Natural killer cell (primary cell): ENCODE data around the gene RANBP17. TPM values are rescaled to one million over a fixed set of nuclear protein-coding genes. Genes with fewer than 3 reads are reported as not detected.
A peak's percentile ranks its signal among the peaks of the same experiment; 100 is the strongest.

Experiments used
- ATAC-seq, 3 donors: fragments of 150-1000 bp in 2 of 3; fragments of 200-7000 bp in 1 of 3; cut with Tn5 transposase; 1 replicate in 1 of 3; 2 replicates in 2 of 3; pipeline ENCODE4 v1.10.0; 2021; ENCODE audit warnings: mild to moderate bottlenecking in 2 of 3, moderate library complexity in 2 of 3
- DNase-seq, 2 donors: peaks; one replicate each; pipeline versions ENCODE4 v3.0.0 to v3.0.0-alpha.2; 2013 to 2021; ENCODE audit warnings: mixed read lengths in 1 of 2
- H3K27ac ChIP-seq: one replicate; pipeline ENCODE4 v1.5.1; 2013; ENCODE audit warnings: mild to moderate bottlenecking, low read length
- H3K27me3 ChIP-seq: one replicate; pipeline ENCODE4 v1.6.1; 2013; ENCODE audit warnings: low read length; ENCODE audit not compliant: control insufficient read depth, insufficient read depth
- H3K36me3 ChIP-seq: one replicate; pipeline ENCODE4 v1.6.1; 2013; ENCODE audit warnings: low read length; ENCODE audit not compliant: control insufficient read depth, insufficient read depth
- H3K4me1 ChIP-seq: one replicate; pipeline ENCODE4 v1.6.1; 2013; ENCODE audit warnings: low read length; ENCODE audit not compliant: control insufficient read depth, insufficient read depth
- H3K4me3 ChIP-seq: one replicate; pipeline ENCODE4 v1.5.1; 2013; ENCODE audit warnings: low read length
- H3K9me3 ChIP-seq: one replicate; pipeline ENCODE4 v1.6.1; 2013; ENCODE audit warnings: low read length; ENCODE audit not compliant: control insufficient read depth, insufficient read depth
- H3K27ac Mint-ChIP-seq, 2 donors: one replicate each; pipeline ENCODE4 v1.8.0; 2022; ENCODE audit warnings: mild to moderate bottlenecking in 2 of 2, mixed read lengths in 2 of 2, moderate library complexity in 1 of 2
- H3K27me3 Mint-ChIP-seq, 2 donors: one replicate each; pipeline ENCODE4 v1.8.0; 2022; ENCODE audit warnings: low read depth in 2 of 2, mixed read lengths in 2 of 2
- H3K36me3 Mint-ChIP-seq: one replicate; pipeline ENCODE4 v1.8.0; 2022; ENCODE audit warnings: mixed read lengths
- H3K4me1 Mint-ChIP-seq, 2 donors: one replicate each; pipeline ENCODE4 v1.8.0; 2022; ENCODE audit warnings: mixed read lengths in 2 of 2
- H3K4me3 Mint-ChIP-seq: one replicate; pipeline ENCODE4 v1.8.0; 2022; ENCODE audit warnings: mild to moderate bottlenecking, moderate library complexity, mixed read lengths
- H3K9me3 Mint-ChIP-seq, 2 donors: one replicate each; pipeline ENCODE4 v1.8.0; 2022; ENCODE audit warnings: mixed read lengths in 2 of 2
- CTCF ChIP-seq: fragments of 200-600 bp; IDR thresholded peaks from one replicate; pipeline ENCODE4 v1.8.0; 2022; ENCODE audit warnings: antibody characterized with exemption
- WGBS: methylation state at CpG from one replicate; pipeline ENCODE4 v1.1.7; 2013; ENCODE audit warnings: missing lambda C conversion rate; ENCODE audit not compliant: insufficient coverage; 5-methylcytosine and 5-hydroxymethylcytosine counted together
- intact Hi-C: fragments of 100-400 bp; cut with micrococcal nuclease; formaldehyde crosslinking; loops from one replicate; pipeline ENCODE4 v1.14.2; 2022
- total RNA-seq, 4 donors: library from RNA; stranded (reverse); fragments of 120-200 nt in 1 of 4; gene quantifications; one replicate each; pipeline versions ENCODE4 v1.2.3 to v1.2.4, GENCODE V29; 2013 to 2022

RANBP17 gene
- 10 to 100 TPM; 11.2 to 15.0 (median 12.6) TPM for total RNA-seq
- total RNA-seq (2013), result 13.5 TPM

- H3K9me3 ChIP-seq, result peaks cover 6% of the 10 kb centered on the region
- no peak for TF ChIP-seq CTCF
- ATAC-seq (peak; percentile 94 to 95 (median 94)), DNase-seq (peak; percentile 1 to 59)
- intact Hi-C loops, result no loop called here
- Mint-ChIP-seq H3K4me1 (peaks cover 21 to 23% of the 10 kb centered on the region in 2 donors), H3K27ac (peak within 1 kb of the TSS; percentile 46 to 50), H3K9me3 (peaks cover 11 to 17% of the 10 kb centered on the region in 2 donors), H3K27me3 (peaks cover 0 to 14% of the 10 kb centered on the region in 2 donors), H3K4me3 (peak within 1 kb of the TSS; percentile 88), H3K36me3 (peaks cover 14% of the 10 kb centered on the region)
- H3K4me1 ChIP-seq, result peaks cover 4% of the 10 kb centered on the region
- 6% methylated on average over 97 of the region's 102 CpGs for WGBS
- peak within 1 kb of the TSS; percentile 36 for H3K4me3 ChIP-seq
- H3K27me3 ChIP-seq, result no peaks in the 10 kb centered on the region
- H3K27ac ChIP-seq, result no peak within 1 kb of the TSS
- no peaks in the 10 kb centered on the region for H3K36me3 ChIP-seq
These were observed at the start of gene RANBP17 for GRCh38 chr5:170861917-170862766. RANBP17 (plus strand) TSS chr5:170862018.

DNA sequence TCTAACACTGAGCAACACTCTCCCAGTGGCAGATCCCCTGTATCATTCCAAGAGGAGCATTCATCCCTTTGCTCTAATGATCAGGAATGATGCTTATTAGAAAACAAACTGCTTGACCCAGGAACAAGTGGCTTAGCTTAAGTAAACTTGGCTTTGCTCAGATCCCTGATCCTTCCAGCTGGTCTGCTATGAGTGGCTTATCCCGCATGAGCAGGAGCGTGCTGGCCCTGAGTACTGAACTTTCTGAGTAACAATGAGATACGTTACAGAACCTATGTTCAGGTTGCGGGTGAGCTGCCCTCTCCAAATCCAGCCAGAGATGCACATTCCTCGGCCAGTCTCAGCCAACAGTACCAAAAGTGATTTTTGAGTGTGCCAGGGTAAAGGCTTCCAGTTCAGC lies 48.6 kb upstream of the RANBP17 start:
- H3K27ac ChIP-seq, result no peak overlapping the region
- no peaks in the 10 kb centered on the region for H3K36me3 ChIP-seq
- DNase-seq (no peak), ATAC-seq (no peak)
- WGBS, result 97% methylated on average over 5 of the region's 5 CpGs
- Mint-ChIP-seq H3K4me3 (no peak overlapping the region), H3K27ac (no peak overlapping the region), H3K36me3 (no peaks in the 10 kb centered on the region), H3K9me3 (no peaks in the 10 kb centered on the region), H3K27me3 (peaks cover 12 to 37% of the 10 kb centered on the region in 2 donors), H3K4me1 (no peaks in the 10 kb centered on the region)
- H3K4me3 ChIP-seq, result no peak overlapping the region
- peaks cover 3% of the 10 kb centered on the region for H3K27me3 ChIP-seq
- no peaks in the 10 kb centered on the region for H3K9me3 ChIP-seq
- intact Hi-C loops, result no loop called here
- H3K4me1 ChIP-seq, result no peaks in the 10 kb centered on the region
- no peak for TF ChIP-seq CTCF

DNA sequence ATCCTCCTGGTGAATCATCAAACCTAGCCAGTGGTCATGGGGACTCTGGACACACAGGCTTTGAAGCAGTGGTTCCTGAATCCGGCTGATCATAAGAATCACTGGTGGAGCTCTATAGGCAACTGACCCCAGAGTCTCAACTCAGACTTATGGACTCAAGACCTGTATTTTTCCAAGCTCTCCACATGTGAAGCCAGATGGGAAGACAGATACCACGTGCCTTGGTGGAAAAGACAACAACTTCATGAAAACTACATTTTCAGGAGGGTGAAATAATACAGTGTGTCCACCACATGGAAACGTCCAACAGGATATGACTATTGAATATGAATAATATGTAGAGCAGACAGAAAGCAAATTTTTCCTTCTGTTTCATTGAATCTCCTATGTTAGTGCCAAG lies 44.6 kb upstream of the RANBP17 start:
- Mint-ChIP-seq H3K27me3 (peaks cover 13 to 14% of the 10 kb centered on the region in 2 donors), H3K4me1 (no peaks in the 10 kb centered on the region), H3K27ac (no peak overlapping the region), H3K4me3 (no peak overlapping the region), H3K36me3 (no peaks in the 10 kb centered on the region), H3K9me3 (no peaks in the 10 kb centered on the region)
- Histone ChIP-seq H3K9me3 (no peaks in the 10 kb centered on the region), H3K36me3 (no peaks in the 10 kb centered on the region), H3K27ac (no peak overlapping the region), H3K4me1 (no peaks in the 10 kb centered on the region), H3K4me3 (no peak overlapping the region), H3K27me3 (no peaks in the 10 kb centered on the region)
- ATAC-seq (no peak), DNase-seq (no peak)
- no peak for TF ChIP-seq CTCF
- intact Hi-C loops, result no loop called here
- 77% methylated on average over 3 of the region's 3 CpGs for WGBS
